Measurements from ENCODE around the gene CORO7.

Gene CORO7

DNA sequence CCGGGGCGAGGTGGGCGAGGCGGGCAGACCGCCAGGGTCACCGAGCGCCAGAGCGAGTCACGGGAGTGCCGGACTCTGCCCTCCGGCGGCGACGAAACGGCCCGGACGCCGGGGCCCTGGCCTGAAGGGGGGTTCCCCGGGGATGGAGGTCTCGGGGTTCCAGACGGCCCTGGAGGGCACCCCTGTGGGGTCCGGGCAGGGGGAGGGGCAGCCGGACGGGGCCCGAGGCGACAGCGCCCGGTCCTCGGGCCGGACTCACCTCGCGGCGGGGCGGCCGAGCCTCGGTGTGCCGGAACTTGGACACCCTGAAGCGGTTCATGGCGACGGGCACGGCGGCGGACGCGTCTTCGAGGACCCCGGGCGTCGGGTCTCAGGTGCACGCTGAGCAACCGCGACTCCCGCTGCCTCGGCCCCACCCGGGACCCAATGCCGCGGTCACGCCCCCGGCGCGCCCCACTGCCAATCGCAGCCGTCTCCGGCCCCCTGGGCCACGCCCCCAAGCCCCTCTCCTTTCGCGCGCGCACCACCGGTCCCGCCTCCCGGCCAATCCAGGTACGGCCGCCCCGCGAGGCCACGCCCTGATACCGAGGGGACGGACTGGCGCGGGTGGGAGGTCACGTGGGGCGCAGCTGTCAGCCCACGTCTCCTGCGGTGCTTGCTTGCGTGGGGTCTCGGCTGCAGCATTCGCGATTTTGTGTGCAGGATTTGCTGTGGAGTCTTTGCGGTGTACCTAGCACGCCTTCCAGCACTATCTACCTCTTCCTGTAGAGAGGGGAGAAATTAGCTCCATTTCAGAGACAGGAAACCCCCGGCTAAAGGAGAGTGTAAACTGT, at the start of gene CORO7:
Gene CORO7 (minus strand): TSS at position 397 of the 833 bp plus-strand sequence. CDS start 78 bp downstream, at position 319.
- peak; percentile 99 for DNase-seq

DNA sequence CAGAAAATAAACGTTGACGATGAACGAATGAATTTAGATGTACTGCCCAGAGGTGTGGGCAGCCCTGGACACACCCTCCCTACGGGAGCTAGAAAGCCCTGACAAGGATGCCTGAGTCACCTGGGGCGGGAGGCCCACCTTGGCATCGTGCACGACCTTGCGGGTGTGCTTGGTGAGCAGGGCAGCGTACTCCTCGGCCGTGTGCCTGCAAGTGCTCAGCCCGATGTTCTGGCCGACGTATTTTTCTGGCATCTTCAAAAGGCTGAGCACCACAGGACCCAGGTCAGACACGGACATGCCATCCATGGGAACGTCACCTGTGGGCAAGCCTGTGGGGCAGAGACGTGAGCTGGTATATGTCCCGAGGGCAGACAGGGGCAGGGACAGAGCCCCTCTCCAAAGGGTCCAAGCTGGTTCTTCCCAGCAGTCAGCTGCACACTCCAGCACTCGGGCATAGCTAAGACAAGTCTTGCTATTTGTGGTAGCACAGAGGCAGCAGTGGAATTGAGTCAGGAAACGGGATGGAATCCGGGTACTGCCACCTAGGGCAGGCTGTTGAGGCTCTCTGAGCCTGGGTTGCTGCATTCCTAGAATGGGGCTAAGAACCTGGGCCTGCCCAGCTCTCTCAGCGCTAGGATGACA, 47.2 kb upstream of the CORO7 start:
- DNase-seq = no peak

DNA sequence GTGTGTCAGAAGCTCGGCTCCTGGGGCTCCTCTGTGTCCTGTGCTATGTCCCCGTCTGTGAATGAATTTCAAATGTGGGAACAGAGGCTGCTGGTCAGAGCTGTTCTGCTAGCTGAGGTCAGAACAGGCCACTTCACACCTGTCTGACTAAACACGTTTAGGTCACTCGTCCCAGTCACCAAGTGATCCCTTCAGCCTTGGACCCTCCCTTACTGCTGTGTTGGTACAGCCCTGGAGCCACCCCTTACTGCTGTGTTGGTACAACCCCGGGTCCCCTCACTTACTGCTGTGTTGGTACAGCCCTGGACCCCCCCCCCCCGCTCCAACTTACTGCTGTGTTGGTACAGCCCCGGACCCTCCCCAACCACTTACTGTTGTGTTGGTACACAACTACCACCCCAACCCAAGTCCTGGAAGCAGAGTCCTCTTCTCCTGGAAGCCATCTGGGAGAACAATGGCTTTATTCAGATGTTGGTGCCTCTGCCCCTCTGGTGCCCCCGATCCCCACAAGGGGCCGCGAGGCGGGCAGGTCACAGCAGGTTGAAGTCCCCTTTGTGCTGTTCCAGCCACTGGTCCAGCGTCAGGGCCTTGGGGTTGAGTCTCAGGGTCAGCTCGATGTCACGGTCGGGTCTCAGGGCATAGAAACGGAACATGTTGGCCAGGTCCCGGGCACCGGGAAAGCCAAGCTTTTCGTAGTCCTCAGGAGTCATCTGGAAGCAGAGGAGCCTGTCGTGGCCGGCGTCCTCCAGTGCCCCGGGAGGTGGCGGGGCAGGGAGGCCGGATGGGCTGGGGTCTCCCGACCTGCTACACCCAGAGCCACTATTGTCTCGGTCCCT, 45.1 kb upstream of the CORO7 start:
- peak in 1 of 2 experiments; percentile 29 for DNase-seq

DNA sequence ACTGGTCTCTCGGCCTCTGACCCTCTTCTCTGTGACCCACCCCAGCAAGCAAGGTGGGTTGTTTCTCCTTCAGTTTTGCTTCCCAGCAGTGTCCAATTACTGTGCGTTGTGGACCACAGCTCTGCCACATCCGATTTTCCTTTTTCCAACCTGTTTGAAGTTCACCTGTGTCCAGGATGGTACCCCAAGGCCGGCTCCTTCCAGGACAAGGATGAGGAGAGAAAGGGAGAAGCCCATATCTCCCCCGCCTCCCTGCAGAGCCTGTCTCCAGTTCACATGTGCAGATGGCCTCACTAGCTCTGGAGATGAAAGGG, 44.5 kb upstream of the CORO7 start:
- no peak for DNase-seq

DNA sequence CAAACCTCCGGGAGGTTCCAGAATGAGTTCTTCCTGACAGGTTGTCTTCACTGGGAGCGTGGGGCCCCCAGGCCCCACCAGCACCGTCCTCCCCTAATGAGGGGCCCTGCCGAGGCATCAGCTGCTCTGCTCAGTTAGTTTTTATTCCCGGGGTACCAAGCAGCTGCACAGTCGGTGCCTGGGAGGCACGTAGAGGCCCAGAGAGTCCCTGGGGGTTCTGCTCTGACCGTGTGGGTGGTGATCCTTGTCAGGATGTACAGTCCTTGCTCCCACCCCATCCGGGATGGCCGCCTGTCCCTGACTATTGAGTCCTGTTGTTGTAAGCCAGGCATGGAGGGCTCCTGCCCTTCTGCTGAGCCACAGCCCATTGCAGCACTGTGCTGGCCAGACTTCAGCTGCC, 39.6 kb upstream of the CORO7 start:
- DNase-seq = no peak

DNA sequence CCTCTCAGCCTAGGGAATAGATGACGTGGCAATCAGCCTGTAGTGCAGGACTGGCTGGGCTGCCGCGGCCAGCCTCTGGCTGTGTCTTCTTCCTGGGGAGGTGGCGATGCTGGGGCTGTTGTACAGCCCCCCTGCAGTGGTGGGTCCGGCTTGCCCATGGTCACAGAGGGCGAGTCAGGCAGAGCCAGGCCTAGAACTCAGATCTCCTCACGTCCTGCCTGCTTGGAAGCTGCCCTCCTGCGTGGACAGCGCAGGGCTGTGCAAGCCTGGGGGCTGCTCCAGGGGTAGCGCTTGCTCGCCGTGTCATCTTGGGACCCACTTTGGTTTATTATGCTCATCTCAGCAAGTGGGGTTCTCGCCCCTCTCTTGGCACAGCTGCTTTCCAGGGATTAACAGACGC, 38.7 kb upstream of the CORO7 start:
- DNase-seq = no peak

DNA sequence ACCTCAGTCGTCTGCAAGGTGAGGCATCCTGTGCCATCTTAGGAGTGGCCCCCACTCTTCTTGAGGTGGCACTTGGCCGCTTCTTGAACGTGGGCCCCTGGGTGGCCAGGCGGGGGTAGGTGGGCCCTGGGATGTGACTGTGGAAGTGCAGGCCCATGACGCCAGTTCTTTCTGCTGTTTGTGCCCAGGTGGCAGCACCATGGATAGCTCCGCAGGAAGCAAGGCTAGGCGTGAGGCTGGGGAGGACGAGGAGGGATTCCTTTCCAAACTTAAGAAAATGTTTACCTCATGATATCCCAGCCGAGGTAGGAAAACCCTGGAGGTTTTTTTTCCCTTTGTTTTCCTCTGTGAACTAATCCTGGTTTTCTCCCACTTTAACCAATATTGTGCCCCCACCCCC, 38.2 kb upstream of the CORO7 start:
- no peak for DNase-seq

DNA sequence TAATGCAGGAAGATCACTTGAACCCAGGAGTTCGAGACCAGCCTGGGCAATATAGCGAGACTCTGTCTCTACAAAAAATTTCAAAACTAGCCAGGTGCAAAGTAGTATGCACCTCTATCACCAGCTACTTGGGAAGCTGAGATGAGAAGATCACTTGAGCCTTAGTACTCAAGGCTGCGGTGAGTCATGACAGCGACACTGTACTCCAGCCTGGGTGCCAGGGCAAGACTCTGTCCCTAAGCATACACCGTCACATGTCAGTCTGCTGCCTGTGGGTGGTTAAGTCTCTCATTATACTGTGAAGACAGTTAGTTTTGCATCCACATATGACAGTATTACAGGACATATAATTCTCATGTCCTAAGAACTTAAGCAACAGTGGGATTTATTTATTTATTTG, 36.3 kb upstream of the CORO7 start:
- DNase-seq = no peak

DNA sequence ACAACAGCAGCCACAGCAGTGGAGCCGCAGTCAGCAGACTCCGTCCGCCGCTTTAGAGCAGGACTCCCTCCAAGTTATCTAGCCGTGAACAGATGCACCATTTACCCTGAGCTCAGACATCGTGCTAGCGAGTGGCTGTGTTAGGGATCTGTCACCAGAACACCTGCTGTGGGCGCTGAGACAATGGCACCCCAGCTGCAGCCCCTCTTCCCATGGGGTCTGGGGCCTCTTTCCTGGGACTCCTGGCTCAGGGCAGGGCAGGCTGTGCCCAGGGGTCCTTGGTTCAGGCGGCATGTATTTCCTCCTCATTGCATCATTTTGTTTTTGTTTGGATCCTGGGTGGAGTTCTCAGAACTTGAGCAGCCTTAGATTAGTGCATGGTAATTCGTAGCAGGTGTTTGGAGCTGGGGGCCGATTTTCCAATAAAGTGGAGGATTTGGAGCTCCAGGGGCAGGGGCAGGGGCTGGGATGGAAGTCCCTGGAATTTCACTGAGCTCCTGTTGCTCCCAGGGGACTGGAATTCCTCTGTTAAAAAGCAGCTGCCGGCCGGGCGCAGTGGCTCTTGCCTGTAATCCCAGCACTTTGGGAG, 34.6 kb upstream of the CORO7 start:
- no peak for DNase-seq

DNA sequence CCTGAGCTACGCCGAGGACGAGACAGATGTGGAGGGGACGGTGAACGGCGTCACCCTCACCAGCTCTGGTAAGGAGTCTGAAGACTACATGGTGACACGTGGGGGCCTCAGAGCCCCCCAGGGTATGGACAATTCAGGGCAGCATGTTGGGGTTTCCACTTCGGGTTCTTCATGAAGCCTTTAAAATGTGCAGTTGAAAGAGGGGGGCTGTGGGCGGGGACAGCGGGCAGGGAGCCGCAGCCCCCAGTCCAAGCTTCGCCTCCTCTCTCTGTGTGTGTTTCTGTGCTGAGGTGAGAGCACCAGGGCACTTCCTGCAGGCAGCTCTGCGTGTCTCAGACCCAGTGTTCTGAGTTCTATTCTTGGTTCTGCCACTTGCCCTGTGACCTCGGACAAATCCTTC, 34.0 kb upstream of the CORO7 start:
- no peak for DNase-seq

DNA sequence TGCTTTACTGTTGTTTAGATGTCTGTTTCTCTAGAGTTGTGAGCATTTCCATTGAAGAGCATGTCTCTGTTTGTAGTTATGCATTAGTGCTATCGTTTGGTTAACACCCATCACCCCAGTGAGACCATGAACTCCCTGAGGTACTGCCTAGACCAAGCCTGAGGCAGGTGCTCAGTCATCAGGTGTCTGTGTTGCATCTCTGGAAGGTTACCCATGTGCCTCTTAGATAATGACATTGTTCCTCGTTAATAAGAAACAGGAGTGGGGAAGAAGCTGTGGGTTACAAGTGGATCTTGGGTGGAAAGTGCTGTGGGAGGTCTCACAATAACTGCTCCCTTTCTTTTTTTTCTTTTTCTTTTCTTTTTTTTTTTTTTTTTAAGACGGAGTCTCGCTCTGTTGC, 27.6 kb upstream of the CORO7 start:
- DNase-seq = no peak

DNA sequence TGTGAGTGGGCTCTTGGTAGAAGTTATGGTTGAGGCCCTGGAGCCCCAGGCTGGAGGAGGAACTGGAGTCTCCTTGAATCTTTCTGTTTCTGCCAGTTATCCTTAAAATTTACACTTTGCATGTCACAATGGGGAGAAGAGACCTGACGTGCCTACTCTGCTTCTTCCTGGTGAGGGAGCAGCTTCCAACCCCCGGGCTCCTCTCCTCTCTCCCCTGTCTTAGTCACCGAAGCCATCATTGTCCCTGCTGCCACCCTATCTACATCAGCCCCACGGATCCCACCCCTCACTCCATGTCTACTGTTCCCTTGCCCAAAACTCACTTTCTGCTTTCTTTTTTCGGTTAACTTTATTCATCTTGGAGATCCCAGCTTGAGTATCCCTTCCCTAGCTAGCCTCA, 26.9 kb upstream of the CORO7 start:
- DNase-seq = no peak

DNA sequence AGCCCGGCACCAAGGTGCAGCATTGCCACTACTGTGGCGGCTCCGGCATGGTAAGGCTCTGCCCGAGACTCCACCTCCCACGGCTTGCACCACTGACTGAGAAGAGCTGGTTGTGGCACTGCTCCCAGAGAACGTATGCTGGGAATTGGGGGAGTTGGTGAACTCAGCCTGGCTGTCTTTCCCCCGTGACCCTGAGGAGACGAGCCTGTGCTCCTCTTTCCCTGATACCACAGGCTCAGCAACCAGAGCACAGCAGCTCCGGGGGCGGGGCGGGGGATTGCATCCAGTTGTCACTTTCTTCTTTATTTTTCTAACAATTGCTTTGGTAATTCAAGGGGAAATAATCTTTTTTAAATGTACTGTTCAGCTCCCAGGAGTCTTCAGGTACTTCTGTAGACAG, 26.0 kb upstream of the CORO7 start:
- DNase-seq = no peak

DNA sequence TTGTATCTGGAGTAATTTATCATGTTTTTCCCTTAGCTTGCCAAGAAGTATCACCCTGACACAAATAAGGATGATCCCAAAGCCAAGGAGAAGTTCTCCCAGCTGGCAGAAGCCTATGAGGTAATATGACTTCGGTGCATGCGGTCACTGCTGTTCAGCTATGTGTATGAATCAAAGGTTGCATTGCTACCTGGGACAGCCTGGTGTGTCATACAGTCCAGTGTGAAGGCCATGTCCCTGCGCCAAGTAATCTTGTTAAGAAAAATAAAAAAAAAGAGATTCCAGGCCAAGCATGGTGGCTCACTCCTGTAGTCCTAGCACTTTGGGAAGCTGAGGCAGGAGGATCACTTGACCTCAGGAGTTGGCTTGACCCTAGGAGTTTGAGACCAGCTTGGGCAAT, 21.0 kb upstream of the CORO7 start:
- DNase-seq = no peak

DNA sequence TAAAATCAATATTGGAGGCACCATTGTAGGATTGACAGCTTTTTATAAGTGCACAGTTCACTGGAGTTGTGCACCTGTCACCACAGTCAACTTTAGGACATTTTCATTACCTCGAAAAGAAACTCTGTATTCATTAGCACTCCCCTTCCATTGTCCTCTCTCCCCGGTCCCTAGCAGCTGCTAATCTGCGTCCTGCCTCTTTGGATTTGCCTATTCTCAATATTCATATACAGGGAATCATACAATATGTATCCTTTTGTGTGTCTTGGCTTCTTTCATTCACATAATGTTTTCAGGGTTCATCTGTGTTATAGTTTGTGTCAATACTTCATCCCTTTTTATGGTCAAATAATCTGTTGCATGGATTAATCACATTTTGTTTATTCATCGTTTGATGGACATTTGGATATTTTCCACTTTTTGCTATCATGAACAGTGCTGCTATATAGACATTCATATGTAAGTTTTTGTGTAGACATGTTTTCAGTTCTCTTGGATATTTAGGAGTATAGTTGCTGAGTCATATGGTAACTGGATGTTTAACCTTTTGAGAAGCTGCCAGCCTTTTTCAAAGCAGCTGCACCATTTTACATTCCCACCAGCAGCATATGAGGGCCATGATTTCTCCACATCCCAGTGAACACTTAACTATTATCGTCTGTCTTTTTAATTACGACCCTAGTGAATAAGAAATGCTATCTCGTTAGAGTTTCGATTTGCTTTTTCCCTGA, 19.1 kb upstream of the CORO7 start:
- no peak for DNase-seq

DNA sequence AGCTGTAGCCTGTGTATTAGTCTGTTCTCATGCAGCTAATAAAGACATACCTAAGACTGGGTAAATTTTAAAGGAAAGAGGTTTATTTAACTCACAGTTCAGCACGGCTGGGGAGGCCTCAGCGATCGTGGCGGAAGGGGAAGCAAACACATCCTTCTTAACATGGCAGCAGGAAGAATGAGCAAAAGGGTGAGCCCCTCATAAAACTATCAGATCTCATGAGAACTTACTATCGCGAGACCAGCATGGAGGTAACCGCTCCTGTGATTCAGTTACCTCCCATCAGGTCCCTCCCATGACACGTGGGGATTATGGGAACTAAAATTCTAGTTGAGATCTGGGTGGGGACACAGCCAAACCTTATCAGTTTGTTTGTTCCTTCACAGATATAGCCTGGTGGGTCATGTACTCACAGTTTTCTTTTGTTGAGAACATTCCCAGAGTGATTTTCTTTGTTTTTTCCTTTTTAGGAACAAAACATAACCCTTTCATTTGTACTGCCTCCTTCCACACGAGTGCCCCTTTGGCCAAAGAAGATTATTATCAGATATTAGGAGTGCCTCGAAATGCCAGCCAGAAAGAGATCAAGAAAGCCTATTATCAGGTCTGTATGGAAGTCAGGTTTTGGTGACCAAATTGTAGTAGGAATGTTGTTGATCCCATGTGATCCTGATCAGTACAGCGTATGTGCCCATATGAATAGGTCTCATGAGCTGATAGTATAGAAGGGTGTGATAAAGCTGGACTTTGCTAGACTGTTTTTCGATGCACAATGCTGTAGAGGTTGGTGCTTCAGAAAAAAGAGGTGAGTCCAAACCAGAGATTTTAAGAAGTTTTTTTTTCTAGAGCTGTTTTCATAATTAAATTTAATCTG, 17.8 kb upstream of the CORO7 start:
- no peak for DNase-seq

DNA sequence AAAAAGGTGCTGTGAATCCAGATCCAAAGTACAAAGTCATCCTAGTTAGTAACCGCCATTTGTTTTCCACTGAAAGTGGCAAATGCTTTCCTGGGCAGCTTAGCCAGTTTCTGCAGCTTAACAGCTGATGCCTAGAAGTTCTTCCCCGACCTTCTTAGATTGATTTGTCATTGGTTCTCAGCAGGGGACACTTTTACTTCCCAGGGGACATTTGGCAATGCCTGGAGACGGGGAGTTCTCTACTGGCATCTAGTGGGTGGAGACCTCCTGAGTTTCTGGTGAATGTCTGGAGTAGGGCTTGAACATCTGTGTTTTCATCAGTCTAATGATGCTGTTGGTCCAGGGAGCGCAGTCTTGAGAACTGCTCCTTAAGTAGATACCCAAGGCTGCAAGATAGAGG, 16.8 kb upstream of the CORO7 start:
- no peak for DNase-seq

DNA sequence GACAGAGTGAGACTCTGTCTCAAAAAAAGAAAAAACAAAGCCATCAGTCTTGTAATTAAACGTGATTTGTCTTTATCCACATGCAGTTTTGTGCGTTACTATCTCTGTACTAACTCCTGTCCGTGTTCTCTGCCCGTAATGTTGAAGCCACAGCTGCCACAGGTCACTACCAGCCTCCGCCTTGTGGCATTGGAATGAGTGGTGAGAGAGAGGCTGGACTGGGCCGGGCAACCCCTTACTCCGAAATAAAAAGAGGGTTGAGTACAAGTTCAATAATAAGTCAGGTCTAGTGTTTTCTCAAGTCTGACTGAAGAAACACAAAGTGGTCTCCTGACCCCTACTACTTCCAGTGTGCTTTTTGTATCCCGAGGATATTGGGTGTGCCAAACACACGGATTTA, 14.6 kb upstream of the CORO7 start:
- no peak for DNase-seq

DNA sequence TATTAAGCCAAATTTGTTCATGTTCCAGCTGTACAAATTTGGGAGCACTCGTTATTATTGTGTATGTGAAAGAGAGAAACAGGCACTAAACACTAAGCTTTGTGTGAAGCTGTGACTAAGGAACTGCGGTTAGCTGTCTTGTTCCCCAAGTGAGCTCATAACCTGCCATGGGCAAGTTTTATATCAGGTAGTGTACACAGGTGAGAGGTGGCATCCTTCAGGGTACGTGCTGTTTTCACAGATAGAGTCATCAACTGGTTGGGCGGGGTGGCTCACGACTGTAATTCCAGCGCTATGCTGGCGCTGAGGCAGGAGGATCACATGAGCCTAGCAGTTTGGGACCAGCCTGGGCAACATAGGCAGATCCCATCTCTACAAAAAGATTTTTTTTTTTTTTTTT, 12.1 kb upstream of the CORO7 start:
- DNase-seq = no peak

DNA sequence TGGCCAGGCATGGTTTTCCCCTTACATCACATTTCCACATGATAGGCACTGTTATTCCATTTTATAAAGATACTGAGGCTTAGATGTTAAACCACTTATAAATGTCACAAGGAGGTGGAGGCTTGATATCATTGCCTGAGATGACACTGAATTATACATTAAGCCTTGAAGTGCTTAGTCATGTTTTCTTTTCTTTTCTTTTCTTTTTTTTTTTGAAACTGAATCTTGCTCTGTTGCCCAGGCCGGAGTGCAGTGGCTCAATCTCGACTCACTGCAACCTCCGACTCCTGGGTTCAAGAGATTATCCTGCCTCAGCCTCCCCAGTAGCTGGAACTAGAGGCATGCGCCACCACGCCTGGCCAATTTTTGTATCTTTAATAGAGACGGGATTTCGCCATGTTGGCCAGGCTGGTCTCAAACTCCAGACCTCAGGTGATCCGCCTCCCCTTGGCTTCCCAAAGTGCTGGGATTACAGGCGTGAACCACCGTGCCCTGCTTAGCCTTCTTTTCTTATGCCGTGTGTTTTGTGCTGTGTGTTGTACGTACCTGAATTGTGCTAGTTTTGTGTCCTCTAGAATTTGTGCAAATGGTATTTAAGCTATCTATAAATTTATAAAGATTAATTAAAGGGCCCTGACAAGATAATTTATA, 10.5 kb upstream of the CORO7 start:
- no peak for DNase-seq

DNA sequence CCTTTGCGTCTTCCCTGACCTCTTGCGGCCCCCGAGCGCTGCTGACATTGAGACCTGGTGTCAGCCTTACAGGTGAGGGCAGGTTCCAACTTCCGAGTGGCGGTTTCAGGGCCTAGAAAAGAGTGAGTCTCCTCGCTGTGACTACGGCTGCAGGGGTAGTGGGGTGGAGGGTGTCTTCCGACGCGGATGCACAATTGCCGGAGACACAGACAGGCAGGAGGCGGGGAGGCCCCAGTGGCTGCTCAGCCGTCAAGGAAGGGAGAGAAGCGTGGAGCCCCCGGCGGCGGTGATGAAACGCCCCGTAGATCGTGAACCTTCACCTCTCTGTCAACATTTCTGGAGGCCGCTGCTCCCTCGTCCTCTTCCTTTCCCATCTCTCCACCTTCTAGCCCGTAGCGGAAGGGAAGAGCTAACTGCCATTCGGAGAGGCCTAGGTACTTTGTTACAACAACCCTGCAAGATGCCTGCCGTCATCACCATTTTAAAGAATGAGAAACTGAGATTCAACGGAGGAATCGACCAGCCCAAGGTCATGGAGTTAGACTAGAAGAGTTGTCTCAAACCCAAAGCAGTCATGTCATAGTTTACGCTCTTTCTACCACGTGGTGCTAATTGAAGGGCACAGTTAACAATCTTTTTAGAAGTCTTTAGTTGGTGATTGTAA, 9.8 kb upstream of the CORO7 start:
- DNase-seq = no peak
